ENCODE measurements around the gene COL1A1. TPM values are rescaled to one million over a fixed set of nuclear protein-coding genes. Genes with fewer than 3 reads are reported as not detected.

The COL1A1 gene
- total and polyA plus RNA-seq, 2 of the 13 experiments (the other 11 are each of a cell fraction or from before 2014, with no cell fraction given) = 0.05 TPM; not detected in 1

- TF ChIP-seq ZNF784 (CRISPR knock-in tag; IDR thresholded peaks at IDR 0.05; ENCODE audit: borderline replicate concordance) = no peak
- TF ChIP-seq DR1 (CRISPR knock-in tag; IDR thresholded peaks at IDR 0.05) = no peak
- no peak for TF ChIP-seq HDAC2 (CRISPR knock-in tag; IDR thresholded peaks at IDR 0.05)
- no peak for TF ChIP-seq POGK (CRISPR knock-in tag; conservative IDR thresholded peaks at IDR 0.05)
- no peak for TF ChIP-seq CREB1 (IDR thresholded peaks at IDR 0.05)
- TF ChIP-seq CREB1 (CRISPR knock-in tag; IDR thresholded peaks at IDR 0.05) = no peak
Observed at GRCh38 chr17:50191359-50192143, 9.9 kb downstream of the COL1A1 start (continued).

- peaks cover 26 to 100% of the 10 kb centered on the region in 2 experiments for H3K27me3 ChIP-seq (ENCODE audit: control insufficient read depth in 1 of 2, insufficient read depth in 2 of 2, low read length in 2 of 2)
- CTCF ChIA-PET (ENCODE audit: low intra/inter-chr PET ratio, low total read pairs) = no interaction called here
- TF ChIP-seq SUZ12 (IDR thresholded peaks at IDR 0.05; ENCODE audit: low read depth, low read length) = no peak
- peak; percentile 30; the same call in 1 of the 2 replicates for TF ChIP-seq RFX1 (IDR thresholded peaks at IDR 0.05)
- no peaks in the 10 kb centered on the region for H3K9me3 ChIP-seq (ENCODE audit: low read length)
- H3K4me3 ChIP-seq (replicated peaks in 1 of 3; ENCODE audit: insufficient read depth in 1 of 3, low read depth in 2 of 3, low read length in 3 of 3) = no peak overlapping the region
- in situ Hi-C loops (cut with HindIII; ENCODE audit: extremely low pct_ligation_motif_present, low pct_unique_long_range_greater_than_20kb) = no loop called here
- H4K20me1 ChIP-seq (ENCODE audit: insufficient read depth, low read length) = no peaks in the 10 kb centered on the region
- no peaks in the 10 kb centered on the region for H3K4me1 ChIP-seq (ENCODE audit: insufficient read depth, low read length)
- intact Hi-C loops (cut with micrococcal nuclease; ENCODE audit: unreplicated experiment) = no loop called here
- POLR2A ChIA-PET = no interaction called here
- no peaks in the 10 kb centered on the region for H3K36me3 ChIP-seq (replicated peaks in 1 of 2; ENCODE audit: control insufficient read depth in 1 of 2, insufficient read depth in 2 of 2, low read length in 2 of 2)
- no peak overlapping the region for H3K4me2 ChIP-seq (ENCODE audit: low read depth, low read length)
- ATAC-seq (no peak), DNase-seq (ENCODE audit: low spot score) (no peak), FAIRE-seq (no peak)
- no TSS peak for BruUV-seq (replicated peaks)
- no peak overlapping the region for H2AFZ ChIP-seq (ENCODE audit: low read length)
- 16% methylated on average over 8 of the region's 8 CpGs for WGBS (ENCODE audit: low lambda C conversion rate)
- no peak overlapping the region for H3K27ac ChIP-seq (ENCODE audit: extremely low read length, insufficient read depth, low read length)
- H3K79me2 ChIP-seq (ENCODE audit: insufficient read depth, low read length) = no peaks in the 10 kb centered on the region
- no peak overlapping the region for H3K9ac ChIP-seq (ENCODE audit: insufficient read depth, low read depth, low read length)
Observed at GRCh38 chr17:50190603-50191358, 10.7 kb downstream of the COL1A1 start.
